Activated naive CD8-positive, alpha-beta T cell treated with anti-CD3 and anti-CD28 coated beads, Interleukin-2, amount 10 ng/mL, durations not matched to agents 7 days and 5 days (primary cell): ENCODE results near the gene CSRP2. TPM values are rescaled to one million over a fixed set of nuclear protein-coding genes. Genes with fewer than 3 reads are reported as not detected.

ENCODE experiments used
- ATAC-seq: fragments of 150-1000 bp; cut with Tn5 transposase; one replicate; pipeline ENCODE4 v1.10.0; 2021; ENCODE audit warnings: low read depth, moderate library complexity
- POLR2A ChIA-PET: fragments of 350-600 bp; sonication (Branson Sonifier 250); formaldehyde crosslinking; loops from one replicate; lab custom pipeline; 2021; ENCODE audit warnings: antibody characterized with exemption; lab: Charles Lee
- DNase-seq: peaks from one replicate; pipeline ENCODE4 v3.0.0; 2021
- H3K27ac Mint-ChIP-seq: one replicate; pipeline ENCODE4 v1.8.0; 2022; ENCODE audit warnings: mild to moderate bottlenecking, mixed read lengths
- H3K27me3 Mint-ChIP-seq: one replicate; pipeline ENCODE4 v1.8.0; 2022; ENCODE audit warnings: mild to moderate bottlenecking, moderate library complexity, mixed read lengths
- H3K36me3 Mint-ChIP-seq: one replicate; pipeline ENCODE4 v1.8.0; 2021; ENCODE audit warnings: mild to moderate bottlenecking, mixed read lengths
- H3K4me1 Mint-ChIP-seq: one replicate; pipeline ENCODE4 v1.8.0; 2021; ENCODE audit warnings: mixed read lengths
- H3K4me3 Mint-ChIP-seq: one replicate; pipeline ENCODE4 v1.8.0; 2022; ENCODE audit warnings: mild to moderate bottlenecking, moderate library complexity, mixed read lengths
- H3K9me3 Mint-ChIP-seq: one replicate; pipeline ENCODE4 v1.8.0; 2021; ENCODE audit warnings: mixed read lengths
- total RNA-seq, 2 experiments: library from RNA; stranded (reverse); gene quantifications; one replicate each; pipeline ENCODE4 v1.2.3, GENCODE V29; 2021

CSRP2 gene
- total RNA-seq, 2 experiments from 2014 or later: 0.42 TPM; not detected in 1

GRCh38 chr12:76881142-76881541, 2.3 kb upstream of the CSRP2 start:
- Mint-ChIP-seq H3K36me3 (peaks cover 2% of the 10 kb centered on the region), H3K4me3 (no peak overlapping the region), H3K27me3 (peaks cover 63% of the 10 kb centered on the region), H3K27ac (no peak overlapping the region), H3K4me1 (peaks cover 8% of the 10 kb centered on the region), H3K9me3 (no peaks in the 10 kb centered on the region)
- no peak for ATAC-seq
- POLR2A ChIA-PET: no interaction called here
- no peak for DNase-seq

GRCh38 chr12:76880519-76881023, 1.8 kb upstream of the CSRP2 start:
- no peaks in the 10 kb centered on the region for H3K9me3 Mint-ChIP-seq
- peaks cover 8% of the 10 kb centered on the region for H3K4me1 Mint-ChIP-seq
- no peak overlapping the region for H3K4me3 Mint-ChIP-seq
- H3K27ac Mint-ChIP-seq: no peak overlapping the region
- POLR2A ChIA-PET: no interaction called here
- H3K36me3 Mint-ChIP-seq: peaks cover 2% of the 10 kb centered on the region
- peaks cover 66% of the 10 kb centered on the region for H3K27me3 Mint-ChIP-seq
- DNase-seq (no peak), ATAC-seq (no peak)

- POLR2A ChIA-PET: no interaction called here
- DNase-seq (no peak), ATAC-seq (no peak)
- Mint-ChIP-seq H3K4me3 (peak overlapping the region; percentile 66), H3K4me1 (peaks cover 8% of the 10 kb centered on the region), H3K27ac (no peak overlapping the region), H3K27me3 (peaks cover 70% of the 10 kb centered on the region), H3K36me3 (peaks cover 2% of the 10 kb centered on the region), H3K9me3 (no peaks in the 10 kb centered on the region)
These were observed 1.1 kb upstream of the CSRP2 start for GRCh38 chr12:76879710-76880518.

GRCh38 chr12:76878099-76878898, 520 bp downstream of the CSRP2 start:
- peak; percentile 32 for DNase-seq

GRCh38 chr12:76876696-76877229, 2.1 kb downstream of the CSRP2 start:
- POLR2A ChIA-PET: no interaction called here
- H3K27ac Mint-ChIP-seq: no peak overlapping the region
- H3K27me3 Mint-ChIP-seq: peaks cover 55% of the 10 kb centered on the region

More at GRCh38 chr12:76878099-76878898, 520 bp downstream of the CSRP2 start:
- H3K36me3 Mint-ChIP-seq: peaks cover 2% of the 10 kb centered on the region
- ATAC-seq: peak; percentile 53
- H3K27me3 Mint-ChIP-seq: peaks cover 64% of the 10 kb centered on the region
- no peaks in the 10 kb centered on the region for H3K9me3 Mint-ChIP-seq
- POLR2A ChIA-PET: no interaction called here
- no peak overlapping the region for H3K27ac Mint-ChIP-seq
- H3K4me3 Mint-ChIP-seq: peak overlapping the region; percentile 99
- H3K4me1 Mint-ChIP-seq: peaks cover 8% of the 10 kb centered on the region

GRCh38 chr12:76874491-76875190, 4.2 kb downstream of the CSRP2 start:
- Mint-ChIP-seq H3K4me3 (no peak overlapping the region), H3K27me3 (peaks cover 39% of the 10 kb centered on the region), H3K4me1 (peaks cover 7% of the 10 kb centered on the region), H3K36me3 (peaks cover 2% of the 10 kb centered on the region), H3K9me3 (no peaks in the 10 kb centered on the region), H3K27ac (no peak overlapping the region)
- POLR2A ChIA-PET: no interaction called here
- ATAC-seq: no peak
- DNase-seq: no peak

More at GRCh38 chr12:76876696-76877229, 2.1 kb downstream of the CSRP2 start:
- Mint-ChIP-seq H3K9me3 (no peaks in the 10 kb centered on the region), H3K36me3 (peaks cover 2% of the 10 kb centered on the region), H3K4me3 (no peak overlapping the region), H3K4me1 (peaks cover 8% of the 10 kb centered on the region)
- ATAC-seq (no peak), DNase-seq (no peak)

GRCh38 chr12:76874027-76874426, 4.8 kb downstream of the CSRP2 start:
- H3K4me1 Mint-ChIP-seq: peaks cover 5% of the 10 kb centered on the region
- no peak for DNase-seq
- no peaks in the 10 kb centered on the region for H3K9me3 Mint-ChIP-seq
- POLR2A ChIA-PET: no interaction called here
- peaks cover 2% of the 10 kb centered on the region for H3K36me3 Mint-ChIP-seq
- ATAC-seq: no peak
- no peak overlapping the region for H3K4me3 Mint-ChIP-seq
- no peak overlapping the region for H3K27ac Mint-ChIP-seq
- peaks cover 35% of the 10 kb centered on the region for H3K27me3 Mint-ChIP-seq

GRCh38 chr12:76872415-76872814, 6.4 kb downstream of the CSRP2 start:
- DNase-seq (no peak), ATAC-seq (no peak)
- Mint-ChIP-seq H3K27me3 (peaks cover 22% of the 10 kb centered on the region), H3K36me3 (no peaks in the 10 kb centered on the region), H3K9me3 (no peaks in the 10 kb centered on the region), H3K4me3 (no peak overlapping the region), H3K4me1 (no peaks in the 10 kb centered on the region), H3K27ac (no peak overlapping the region)
- POLR2A ChIA-PET: no interaction called here

- H3K36me3 Mint-ChIP-seq: no peaks in the 10 kb centered on the region
- POLR2A ChIA-PET: no interaction called here
- H3K4me1 Mint-ChIP-seq: no peaks in the 10 kb centered on the region
- DNase-seq (no peak), ATAC-seq (no peak)
- no peak overlapping the region for H3K4me3 Mint-ChIP-seq
- H3K27me3 Mint-ChIP-seq: peaks cover 16% of the 10 kb centered on the region
- no peaks in the 10 kb centered on the region for H3K9me3 Mint-ChIP-seq
- H3K27ac Mint-ChIP-seq: no peak overlapping the region
These were observed 7.1 kb downstream of the CSRP2 start for GRCh38 chr12:76871742-76872141.

GRCh38 chr12:76871082-76871481, 7.7 kb downstream of the CSRP2 start:
- peaks cover 9% of the 10 kb centered on the region for H3K27me3 Mint-ChIP-seq

GRCh38 chr12:76866726-76867125, 12.1 kb downstream of the CSRP2 start:
- Mint-ChIP-seq H3K27ac (no peak overlapping the region), H3K27me3 (peaks cover 8% of the 10 kb centered on the region), H3K4me1 (no peaks in the 10 kb centered on the region), H3K36me3 (no peaks in the 10 kb centered on the region), H3K9me3 (no peaks in the 10 kb centered on the region), H3K4me3 (no peak overlapping the region)
- no peak for ATAC-seq
- POLR2A ChIA-PET: no interaction called here
- DNase-seq: no peak

More at GRCh38 chr12:76871082-76871481, 7.7 kb downstream of the CSRP2 start:
- DNase-seq (no peak), ATAC-seq (no peak)
- POLR2A ChIA-PET: interaction anchor here (0.6 kb wide), 1 partner anchor 1450 kb away, joined by 3 read pairs; no protein-coding TSS in a partner anchor
- Mint-ChIP-seq H3K9me3 (no peaks in the 10 kb centered on the region), H3K4me1 (no peaks in the 10 kb centered on the region), H3K27ac (no peak overlapping the region), H3K4me3 (no peak overlapping the region), H3K36me3 (no peaks in the 10 kb centered on the region)

- ATAC-seq: no peak
- H3K36me3 Mint-ChIP-seq: peaks cover 1% of the 10 kb centered on the region
- peaks cover 8% of the 10 kb centered on the region for H3K27me3 Mint-ChIP-seq
These were observed 12.7 kb downstream of the CSRP2 start for GRCh38 chr12:76866151-76866567.

More at GRCh38 chr12:76866151-76866567, 12.7 kb downstream of the CSRP2 start:
- DNase-seq: no peak
- Mint-ChIP-seq H3K27ac (no peak overlapping the region), H3K9me3 (no peaks in the 10 kb centered on the region), H3K4me1 (no peaks in the 10 kb centered on the region), H3K4me3 (no peak overlapping the region)
- POLR2A ChIA-PET: no interaction called here
